NCI-H524 treated with DMSO at 0.1 percent for 48 hours (cell line): ENCODE data around the gene RTN4RL1.

Experiments
- DNase-seq: peaks from one replicate; lab custom pipeline; 2025; lab: John Stamatoyannopoulos, UW

Gene RTN4RL1

GRCh38 chr17:2043785-2044184 lies 18.7 kb upstream of the RTN4RL1 start:
- DNase-seq, result no peak

- no peak for DNase-seq
Observed at GRCh38 chr17:2042933-2043332, 17.8 kb upstream of the RTN4RL1 start.

GRCh38 chr17:2042390-2042847 lies 17.3 kb upstream of the RTN4RL1 start:
- no peak for DNase-seq

- DNase-seq, result peak; percentile 32
Observed at GRCh38 chr17:2041561-2042389, 16.6 kb upstream of the RTN4RL1 start, which contains the start of gene OVCA2. Gene OVCA2, plus strand, starts transcription at chr17:2042022. Its CDS starts 26 bp downstream, at chr17:2042048.

GRCh38 chr17:2040942-2041560 lies 15.9 kb upstream of the RTN4RL1 start:
- peak; percentile 37 for DNase-seq

GRCh38 chr17:2040219-2040827 lies 15.2 kb upstream of the RTN4RL1 start:
- no peak for DNase-seq

GRCh38 chr17:2037155-2037554 lies 12.0 kb upstream of the RTN4RL1 start:
- no peak for DNase-seq

- DNase-seq, result no peak
Observed at GRCh38 chr17:2035541-2036488, 10.7 kb upstream of the RTN4RL1 start.

- DNase-seq, result no peak
Observed at GRCh38 chr17:2034806-2035540, 9.8 kb upstream of the RTN4RL1 start.

GRCh38 chr17:2034157-2034556 lies 9.0 kb upstream of the RTN4RL1 start:
- no peak for DNase-seq

- no peak for DNase-seq
Observed at GRCh38 chr17:2033153-2033552, 8.0 kb upstream of the RTN4RL1 start.

GRCh38 chr17:2030779-2031163 lies 5.6 kb upstream of the RTN4RL1 start:
- no peak for DNase-seq

- peak; percentile 46 for DNase-seq
Observed at GRCh38 chr17:2029911-2030778, 5.0 kb upstream of the RTN4RL1 start, which contains the start of gene DPH1. Gene DPH1, plus strand, starts transcription at chr17:2030153. Its CDS starts 17 bp downstream, at chr17:2030170.

- no peak for DNase-seq
Observed at GRCh38 chr17:2028737-2029136, 3.6 kb upstream of the RTN4RL1 start.

- DNase-seq, result no peak
Observed at GRCh38 chr17:2028234-2028614, 3.1 kb upstream of the RTN4RL1 start.

GRCh38 chr17:2027528-2028233 lies 2.5 kb upstream of the RTN4RL1 start:
- DNase-seq, result no peak

GRCh38 chr17:2025622-2026309 lies 632 bp upstream of the RTN4RL1 start:
- peak; percentile 12 for DNase-seq

GRCh38 chr17:2024572-2025219 lies 438 bp downstream of the RTN4RL1 start:
- DNase-seq, result no peak
